Stimulated activated CD4-positive, alpha-beta T cell treated with anti-CD3 and anti-CD28 coated beads, Interleukin-1b, Interleukin-23, amount 100 ng/mL, for 1 hour (primary cell): ENCODE measurements around the gene BRF1.
"Not testable (repeated sequence)": the region's sequence is repeated elsewhere in the genome, so short reads cannot be mapped to it uniquely, and the experiment has no call there.

Source experiments
- DNase-seq, 2 donors: peaks; one replicate each; pipeline ENCODE4 v3.0.0-alpha.2; 2020; ENCODE audit warnings: low read depth in 2 of 2

Gene BRF1

DNA sequence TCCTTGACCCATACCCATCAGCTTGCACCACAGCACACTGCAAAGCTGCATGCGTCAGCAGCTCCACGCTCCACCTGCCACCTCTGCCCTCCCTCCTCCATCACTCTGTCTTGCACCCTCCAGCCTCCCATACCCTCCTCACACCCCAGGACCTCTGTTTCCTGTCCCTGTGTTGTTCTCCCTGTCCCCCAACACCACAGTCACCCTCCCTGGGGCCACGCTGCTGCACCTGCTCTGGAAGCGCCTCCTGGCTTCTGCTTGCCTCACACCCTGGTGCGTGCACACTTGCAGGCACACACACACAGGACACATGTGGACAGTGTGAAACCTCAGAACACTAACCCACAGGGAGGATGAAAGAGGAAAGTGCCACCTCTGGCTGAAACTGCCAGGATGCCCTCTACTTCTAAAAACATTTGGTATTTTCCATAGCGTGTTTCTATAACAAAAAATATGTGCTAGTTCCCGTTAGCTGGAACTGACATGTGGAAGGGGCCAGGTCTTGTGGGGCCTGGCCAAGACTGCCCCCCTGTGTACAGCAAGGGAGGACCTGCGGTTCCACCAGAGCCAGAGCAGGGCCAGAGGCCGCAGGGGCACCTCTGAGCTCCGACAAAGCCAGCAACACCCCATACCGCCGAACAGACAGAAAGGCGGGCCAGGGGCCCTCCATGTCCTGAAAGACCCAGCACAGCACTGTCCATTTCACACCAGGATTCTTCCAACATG lies 10.0 kb downstream of the BRF1 start:
- no peak for DNase-seq

DNA sequence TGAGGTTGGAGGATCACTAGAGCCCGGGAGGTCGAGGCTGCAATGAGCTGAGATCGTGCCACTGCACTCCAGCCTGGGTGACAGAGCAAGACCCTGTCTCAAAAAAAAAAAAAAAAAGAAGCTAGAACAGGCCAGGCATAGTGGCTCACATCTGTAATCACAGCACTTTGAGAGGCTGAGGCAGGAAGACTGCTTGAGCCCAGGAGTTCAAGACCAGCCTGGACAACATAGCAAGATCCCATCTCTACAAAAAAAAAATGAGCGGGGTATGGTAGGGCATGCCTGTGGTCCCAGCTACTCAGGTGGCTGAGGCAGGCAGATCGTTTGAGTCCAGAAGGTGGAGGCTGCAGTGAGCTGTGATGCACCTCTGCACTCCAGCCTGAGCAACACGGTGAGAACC lies 11.9 kb downstream of the BRF1 start:
- DNase-seq, result not testable (repeated sequence)

DNA sequence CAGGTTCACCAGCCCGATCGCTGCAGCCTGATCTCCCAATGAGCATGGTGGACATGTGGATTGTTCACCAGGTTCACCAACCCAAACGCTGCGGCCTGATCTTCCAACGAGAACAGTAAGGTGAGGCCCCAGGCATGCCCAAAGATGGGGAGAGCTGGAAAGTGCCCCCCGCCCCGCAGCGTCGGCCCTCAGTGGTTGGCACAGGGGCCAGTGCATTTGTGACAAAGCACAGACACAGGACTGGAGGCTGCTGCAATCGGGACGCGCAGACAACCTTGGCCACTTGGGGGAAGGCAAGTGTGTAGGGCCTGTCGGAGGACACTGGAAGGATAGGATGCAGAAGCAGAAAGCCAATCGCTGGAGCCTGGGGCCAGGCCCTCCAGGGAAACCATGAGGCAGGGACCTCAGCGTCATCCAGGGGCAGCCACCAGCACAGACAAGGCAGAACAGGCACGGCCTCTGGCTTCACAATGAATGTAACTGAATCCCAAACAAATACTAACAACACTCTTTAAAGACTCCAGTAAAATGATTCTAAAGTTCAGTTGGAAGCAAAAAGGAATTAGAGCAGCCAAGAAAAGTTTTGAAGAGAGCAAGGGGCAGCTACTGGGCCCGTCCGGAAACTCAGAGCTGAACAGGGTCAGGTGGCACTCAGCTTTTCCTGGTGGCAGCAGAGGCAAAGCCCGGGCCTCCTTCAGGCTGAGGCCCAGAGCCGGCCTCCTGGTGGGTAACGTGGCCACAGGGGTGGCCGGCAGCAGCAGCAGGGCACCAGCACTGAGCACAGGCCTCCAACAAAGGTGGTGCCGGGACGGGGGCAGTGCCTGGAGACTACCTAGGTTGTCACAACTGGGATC lies 13.3 kb downstream of the BRF1 start:
- no peak for DNase-seq

DNA sequence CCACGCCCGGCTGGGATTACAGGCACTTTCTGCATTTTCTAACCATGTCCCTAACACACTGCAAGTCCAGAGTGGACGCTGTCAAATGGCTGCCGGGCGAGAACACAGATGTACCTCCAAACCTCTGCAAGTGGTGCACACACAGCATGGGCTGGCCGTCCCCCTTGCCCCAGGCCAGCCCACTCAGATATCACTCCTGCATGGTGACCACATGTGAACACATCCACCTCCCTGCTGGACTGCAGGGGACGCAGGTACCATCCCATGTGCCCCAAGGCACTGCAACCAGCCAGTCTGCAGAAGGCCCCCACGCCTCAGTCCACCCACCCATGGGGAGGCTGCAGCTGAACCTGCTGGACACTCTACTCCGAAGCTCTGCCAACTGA lies 14.0 kb downstream of the BRF1 start:
- DNase-seq, result no peak

DNA sequence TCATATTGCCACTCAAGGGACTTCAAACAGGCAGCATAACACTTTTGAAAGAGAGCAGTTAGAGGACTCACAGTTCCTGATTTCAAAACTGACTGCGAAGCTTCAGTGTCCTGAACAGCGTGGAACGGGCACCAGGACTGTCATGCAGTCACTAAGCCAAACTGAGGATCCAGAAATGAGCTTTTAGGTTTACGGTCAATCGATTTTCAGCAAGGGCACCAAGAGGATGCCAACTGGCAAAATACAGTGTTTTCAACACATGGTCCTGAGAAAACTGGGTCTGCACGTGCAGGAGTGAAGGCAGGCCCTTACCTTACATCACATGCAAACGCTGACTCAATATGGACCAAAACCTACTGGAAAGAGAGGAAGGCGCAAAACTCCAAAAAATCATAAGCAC lies 15.6 kb downstream of the BRF1 start:
- no peak for DNase-seq

DNA sequence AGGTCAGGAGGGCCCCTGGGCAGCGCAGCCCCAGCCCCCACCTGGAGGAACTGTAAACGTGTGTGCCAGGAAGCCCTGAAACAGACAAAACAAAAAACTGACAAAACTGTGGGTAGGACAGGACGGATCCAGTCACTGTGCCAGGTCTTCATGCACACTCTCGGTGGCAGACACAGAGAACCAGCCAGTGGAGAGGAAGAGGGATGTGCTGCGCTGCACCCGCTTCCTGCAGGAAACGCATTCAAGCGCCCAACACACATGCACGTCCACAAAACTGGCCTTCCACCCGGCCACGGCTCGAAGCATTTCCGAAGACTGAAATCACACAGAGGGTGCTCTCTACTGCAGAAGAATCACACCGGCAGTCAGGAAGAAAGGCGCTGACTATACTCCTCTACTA lies 16.9 kb downstream of the BRF1 start:
- no peak for DNase-seq

DNA sequence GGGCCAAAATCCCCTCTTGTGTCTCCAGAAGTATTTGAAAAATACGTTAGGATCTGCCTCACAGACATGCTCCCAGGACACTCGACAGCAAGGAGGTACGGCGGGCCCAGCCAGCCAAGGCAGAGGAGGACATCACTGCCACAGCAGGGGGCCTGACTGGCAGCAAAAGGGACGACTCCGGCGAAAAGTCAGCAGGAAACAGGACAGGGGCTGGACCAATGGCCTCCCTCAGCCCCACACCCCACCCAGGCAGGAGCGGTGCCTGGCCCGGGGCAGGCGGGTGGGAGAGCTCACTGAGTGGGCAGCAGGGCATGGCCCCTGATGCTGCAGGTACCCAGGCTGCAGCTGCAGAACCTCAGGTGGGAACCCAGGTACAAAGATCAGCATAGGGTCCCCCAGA lies 17.8 kb downstream of the BRF1 start:
- no peak for DNase-seq

DNA sequence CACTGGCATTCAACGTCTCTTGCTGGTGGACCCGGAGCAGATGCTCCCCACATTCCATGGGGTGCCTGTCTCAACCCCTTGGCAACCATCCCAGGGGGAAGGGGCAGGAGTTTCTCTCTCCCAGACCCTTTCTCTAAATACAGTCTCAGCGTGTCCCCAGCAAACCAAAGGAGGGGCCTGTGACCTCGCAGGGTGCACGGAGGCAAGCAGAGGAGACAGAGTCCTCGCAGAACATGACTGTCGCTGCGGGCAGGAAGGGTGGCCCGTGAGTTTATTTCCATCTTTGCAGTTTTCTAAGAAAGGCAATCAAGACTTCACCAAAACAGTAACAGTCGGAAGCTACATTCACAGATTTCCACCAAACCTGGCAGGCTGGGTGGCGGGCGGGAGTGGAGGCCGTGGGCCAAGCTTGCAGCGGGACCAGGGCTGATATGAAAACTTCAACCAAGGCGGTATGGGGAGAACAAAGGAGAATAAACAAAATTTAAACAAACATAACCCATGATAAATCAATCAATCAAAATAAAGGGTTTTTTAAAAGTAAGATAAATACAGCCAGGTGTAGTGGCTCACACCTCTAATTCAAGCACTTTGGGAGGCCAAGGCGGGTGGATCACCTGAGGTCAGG lies 18.6 kb downstream of the BRF1 start:
- no peak for DNase-seq

DNA sequence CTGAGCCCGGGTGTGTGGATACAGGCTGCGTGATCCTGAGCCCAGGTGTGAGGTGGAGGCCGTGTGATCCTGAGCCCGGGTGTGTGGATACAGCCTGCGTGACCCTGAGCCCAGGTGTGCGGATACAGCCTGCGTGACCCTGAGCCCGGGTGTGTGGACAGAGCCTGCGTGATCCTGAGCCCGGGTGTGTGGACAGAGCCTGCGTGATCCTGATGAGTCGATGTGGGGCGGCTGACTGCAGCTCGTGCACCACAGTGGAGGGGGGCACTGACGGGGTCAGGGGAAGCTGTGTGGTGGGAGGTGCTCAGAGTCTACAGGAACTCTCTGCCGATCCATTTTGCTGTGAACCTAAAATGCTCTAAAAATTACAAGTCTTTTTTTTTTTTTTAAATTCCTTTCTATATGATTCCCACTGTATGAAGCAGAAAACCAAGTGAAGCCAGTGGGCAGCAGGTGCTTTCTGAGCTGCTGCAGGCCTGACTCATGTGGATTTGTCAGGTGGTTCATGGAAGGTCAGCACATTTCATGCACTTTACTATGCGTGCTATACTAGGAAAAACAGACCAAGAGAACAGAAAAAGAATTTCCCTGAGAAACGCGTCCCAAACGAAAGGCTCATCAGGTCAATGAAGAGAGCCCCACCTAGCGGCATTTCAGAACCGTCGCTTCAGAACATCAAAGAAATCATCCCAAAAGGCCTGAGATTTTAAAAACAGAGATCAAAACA lies 19.3 kb downstream of the BRF1 start:
- no peak for DNase-seq

DNA sequence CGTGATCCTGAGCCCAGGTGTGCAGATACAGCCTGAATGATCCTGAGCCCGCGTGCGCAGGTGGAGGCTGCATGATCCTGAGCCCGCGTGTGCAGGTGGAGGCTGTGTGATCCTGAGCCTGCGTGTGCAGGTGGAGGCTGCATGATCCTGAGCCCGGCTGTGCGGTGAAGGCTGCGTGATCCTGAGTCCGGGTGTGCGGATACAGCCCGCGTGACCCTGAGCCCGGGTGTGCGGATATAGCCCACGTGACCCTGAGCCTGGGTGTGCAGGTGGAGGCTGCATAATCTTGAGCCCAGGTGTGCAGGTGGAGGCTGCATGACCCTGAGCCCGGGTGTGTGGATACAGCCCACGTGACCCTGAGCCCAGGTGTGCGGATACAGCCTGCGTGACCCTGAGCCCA lies 20.3 kb downstream of the BRF1 start:
- DNase-seq, result no peak

DNA sequence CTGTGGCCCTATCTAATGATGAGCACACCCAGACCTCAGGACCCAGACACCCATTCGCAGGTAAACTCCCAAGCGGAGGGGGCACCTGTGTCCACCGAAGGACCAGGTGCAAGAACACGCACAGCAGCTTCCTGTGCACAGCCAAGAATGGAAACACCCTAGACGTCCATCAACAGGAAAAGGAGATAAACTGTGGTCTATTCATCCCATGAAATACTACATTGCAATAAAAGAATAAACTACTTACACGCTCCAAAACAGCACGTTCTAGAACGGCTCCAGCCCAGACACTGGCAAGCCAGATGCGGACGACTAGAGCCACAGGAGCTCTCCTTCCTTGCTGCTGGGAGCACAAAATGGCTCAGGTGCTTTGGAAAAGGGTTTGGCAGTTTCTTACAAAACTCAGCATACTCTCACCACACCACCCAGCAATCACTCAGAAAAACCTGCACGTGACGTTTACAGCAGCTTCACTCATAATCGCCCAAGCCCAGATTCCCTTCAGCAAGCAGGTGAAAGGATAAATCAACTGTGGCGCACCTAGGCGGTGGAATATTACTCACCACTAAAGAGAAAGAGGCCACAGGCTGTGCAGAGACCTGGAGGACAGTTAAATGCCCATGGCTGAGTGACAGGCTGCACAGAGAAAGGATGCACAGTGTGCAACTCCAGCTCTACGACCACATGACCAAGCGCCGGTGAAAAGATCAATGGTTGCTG lies 21.0 kb downstream of the BRF1 start:
- DNase-seq, result no peak

DNA sequence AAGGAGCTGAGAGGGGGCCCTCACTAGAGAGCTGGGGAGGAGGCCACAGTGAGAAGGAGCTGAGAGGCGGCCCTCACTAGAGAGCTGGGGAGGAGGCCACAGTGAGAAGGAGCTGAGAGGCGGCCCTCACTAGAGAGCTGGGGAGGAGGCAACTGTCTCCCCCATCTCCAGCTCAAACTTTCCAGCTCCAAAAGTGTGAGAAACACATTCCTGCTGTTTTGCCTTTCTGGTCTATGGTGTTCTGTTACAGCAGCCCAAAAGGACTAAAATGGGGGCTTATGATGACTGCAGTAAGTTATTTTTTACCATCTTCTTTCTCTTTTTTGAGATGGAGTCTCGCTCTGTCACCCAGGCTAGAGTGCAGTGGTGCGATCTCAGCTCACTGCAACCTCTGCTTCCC lies 23.4 kb downstream of the BRF1 start:
- DNase-seq, result not testable (repeated sequence)

DNA sequence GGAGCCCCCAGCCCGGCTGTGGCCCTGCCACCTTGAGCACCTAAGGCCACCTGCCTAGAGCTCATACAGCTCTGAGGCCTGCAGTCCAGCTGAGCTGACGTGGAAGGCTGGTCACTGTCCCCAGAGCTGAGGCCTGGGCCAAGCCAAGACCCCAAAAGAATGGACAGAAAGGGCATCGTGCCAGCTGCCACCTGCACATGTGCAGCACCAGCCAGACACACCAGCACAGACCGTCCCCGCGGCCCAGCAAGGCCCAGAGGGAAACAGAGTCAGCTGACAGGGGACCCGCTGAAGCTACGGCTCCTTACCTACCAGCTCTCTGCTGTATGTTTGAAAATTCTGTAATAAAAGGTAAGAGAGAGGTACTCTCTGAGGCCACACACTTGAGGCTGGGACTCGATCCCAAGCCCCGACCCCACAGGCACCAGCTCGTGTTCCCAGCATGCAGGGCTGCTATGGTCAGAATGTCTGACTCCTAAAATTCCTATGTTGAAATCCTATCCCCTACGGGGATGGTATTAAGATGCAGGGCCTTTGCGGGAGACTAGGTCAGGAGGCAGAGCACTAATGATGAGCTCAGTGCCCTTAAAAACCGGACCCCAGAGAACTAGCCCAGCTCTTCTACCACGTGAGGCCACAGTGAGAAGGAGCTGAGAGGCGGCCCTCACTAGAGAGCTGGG lies 25.4 kb downstream of the BRF1 start:
- DNase-seq, result no peak

DNA sequence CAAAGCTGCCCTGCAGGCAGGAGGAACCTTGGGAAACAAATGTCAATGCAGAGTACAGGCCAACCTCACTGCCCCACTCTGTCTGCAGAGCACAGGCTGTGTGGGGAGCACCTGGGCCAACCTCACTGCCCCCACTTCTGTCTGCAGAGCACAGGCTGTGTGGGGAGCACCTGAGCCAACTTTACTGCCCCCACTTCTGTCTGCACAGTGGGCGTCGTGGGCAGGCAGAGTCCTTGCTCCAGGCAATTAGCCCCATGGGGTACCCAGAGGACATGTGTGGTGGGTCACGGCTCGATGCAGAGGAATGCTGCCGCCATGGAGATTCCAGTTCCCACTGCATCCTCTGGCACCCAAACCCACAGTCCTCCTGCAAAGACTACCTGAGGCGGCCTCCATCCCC lies 26.2 kb downstream of the BRF1 start:
- DNase-seq, result no peak

DNA sequence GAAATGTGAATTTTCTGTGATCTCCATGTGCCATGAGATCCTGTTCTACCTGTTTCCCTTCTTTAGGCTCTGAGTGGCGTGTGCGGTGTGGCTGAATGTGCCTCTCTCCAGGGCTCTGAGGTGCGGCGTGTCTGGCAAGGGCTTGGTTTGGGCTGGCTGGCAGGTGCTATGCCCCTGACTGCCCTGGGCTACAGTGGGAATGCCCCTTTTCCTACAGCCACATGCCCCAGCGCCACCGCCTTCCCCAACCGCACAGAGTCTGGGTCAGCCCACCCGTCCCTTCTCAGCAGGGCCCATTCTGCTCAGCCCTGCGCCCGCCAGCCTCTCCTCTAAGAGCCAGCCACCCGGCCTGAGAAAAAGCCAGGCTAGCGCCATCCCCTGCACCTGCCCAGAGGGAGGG lies 27.7 kb downstream of the BRF1 start:
- DNase-seq, result no peak

DNA sequence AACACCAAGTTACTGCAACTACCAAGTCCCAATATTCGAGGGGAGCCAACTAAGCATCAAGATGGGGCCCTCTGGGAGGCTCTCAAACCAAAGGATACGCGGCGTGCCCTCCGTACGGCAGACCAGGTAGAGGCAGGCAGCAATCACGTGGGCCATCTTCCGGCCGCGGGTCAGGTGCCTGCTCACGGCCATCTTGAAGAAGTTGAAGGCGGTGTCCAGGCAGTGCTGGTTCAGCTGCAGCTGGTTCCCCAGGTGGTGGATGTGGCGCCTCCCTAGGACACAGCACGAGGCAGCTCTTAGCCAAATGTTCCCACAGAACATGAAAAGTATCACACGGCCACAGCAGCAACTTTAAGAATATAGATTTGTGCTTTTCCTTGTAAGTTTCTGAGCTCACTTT lies 28.2 kb downstream of the BRF1 start:
- no peak for DNase-seq

DNA sequence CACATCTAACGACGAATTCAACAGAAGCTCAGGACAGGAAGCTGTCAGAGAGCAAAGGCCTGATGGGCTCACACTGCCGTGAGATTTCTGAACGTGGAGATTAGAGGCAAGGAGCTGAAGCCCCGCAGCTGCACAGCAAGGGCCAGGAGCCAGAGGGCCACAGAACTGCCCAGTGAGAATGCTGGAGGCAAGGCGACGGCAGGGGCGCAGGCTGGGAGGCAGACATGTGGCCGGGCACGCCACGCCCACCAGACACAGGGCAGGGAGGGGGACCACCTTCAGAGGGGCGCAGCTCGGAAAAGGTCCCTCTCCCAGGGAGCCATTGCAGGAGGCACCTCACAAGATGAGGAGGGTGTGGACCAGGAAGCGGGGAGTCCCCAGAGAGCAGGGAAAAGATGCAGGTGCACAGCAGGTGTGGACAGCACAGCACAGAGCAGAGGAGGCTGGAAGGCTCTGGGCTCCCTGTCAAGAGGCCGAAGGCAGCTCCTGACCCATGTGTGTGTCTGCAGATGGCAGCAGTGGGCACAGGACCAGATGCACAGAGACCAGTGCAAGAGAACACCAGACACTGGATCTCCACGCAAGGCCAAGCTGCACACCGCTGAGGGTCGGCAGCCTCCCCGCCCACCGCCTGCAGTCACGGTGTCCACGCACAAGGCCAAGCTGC lies 29.4 kb downstream of the BRF1 start:
- DNase-seq, result no peak

DNA sequence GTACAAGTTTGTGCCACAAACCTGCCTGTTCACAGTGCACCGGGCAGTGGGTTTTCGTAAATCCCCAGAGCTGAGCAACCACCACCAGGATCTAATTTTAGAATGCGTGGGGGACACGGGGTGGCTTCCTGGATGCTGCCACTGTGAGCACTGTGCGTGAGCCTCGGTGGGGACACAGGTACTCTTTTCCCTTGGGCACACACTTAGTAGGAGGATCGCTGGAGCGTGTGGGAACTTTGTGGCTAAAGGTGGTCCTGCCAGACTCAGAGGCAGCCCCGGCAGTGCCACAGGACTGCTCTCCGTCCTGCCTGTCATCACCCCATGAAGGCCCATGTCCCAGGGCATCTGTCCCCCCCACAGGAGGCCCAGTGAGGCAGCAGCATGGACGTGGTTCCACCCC lies 31.4 kb downstream of the BRF1 start:
- no peak for DNase-seq

DNA sequence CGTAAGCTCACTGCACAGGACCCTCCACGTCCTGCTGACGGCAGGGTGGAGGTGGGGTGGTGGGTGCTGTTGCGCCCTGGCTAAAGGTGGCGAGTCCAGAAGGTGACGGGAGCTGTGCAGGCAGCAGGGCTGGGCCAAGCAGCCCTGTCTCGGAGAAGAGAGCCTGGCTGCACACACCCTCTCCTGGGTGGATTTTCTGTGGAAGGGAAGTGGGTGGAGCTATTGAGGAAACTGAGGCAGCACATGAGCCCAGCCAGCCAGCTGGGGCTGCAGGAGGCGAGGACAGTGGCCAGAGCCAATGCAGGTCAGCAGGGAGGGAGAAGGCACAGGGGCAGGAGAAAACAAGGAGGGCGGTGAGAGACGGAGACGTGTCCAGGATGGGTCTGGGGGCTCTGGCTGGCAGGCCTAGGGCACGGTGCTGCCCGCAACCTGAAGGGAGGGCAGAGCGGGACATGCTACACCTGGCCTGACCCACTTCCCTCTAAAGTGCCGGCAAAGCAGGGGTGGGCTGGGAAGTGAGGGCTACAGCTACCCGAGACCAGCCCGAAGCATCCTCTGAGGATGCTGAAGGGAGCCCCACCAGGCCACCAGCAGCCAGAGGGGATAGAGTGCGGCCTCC lies 32.0 kb downstream of the BRF1 start:
- no peak for DNase-seq
